C4-2B (cell line): Measurements from ENCODE around the gene ZNF175.

ENCODE experiments used
- ZFX ChIP-seq: fragments of 450-650 bp; IDR thresholded peaks from 2 replicates; pipeline ENCODE4 v1.6.1; 2017
- TF ChIP-seq, protein P1 (sequence below): fragments of 450-650 bp; conservative IDR thresholded peaks from 2 replicates; pipeline ENCODE4 v1.5.1; 2017; ENCODE audit warnings: mild to moderate bottlenecking

DNA sequence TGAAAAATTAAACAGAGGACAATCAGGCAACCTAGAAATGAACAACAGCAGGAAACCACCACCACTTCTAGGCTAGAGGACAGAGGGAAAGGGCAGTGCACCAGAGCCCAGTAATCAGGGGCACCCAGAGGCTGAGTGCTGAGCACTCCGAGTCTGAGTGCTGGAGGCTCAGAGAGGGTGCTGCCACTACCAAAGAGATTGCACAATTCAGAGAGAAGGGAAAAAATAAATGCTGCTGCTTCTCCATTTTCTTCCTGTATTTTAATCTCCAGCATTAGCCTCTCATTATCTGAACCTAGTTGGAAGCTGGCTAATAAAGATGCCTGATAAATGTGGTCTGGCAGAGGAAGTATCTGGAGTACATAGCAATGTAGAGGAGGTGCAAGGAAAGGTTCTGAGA, 11.8 kb upstream of the ZNF175 start:
- TF ChIP-seq, protein P1, sequence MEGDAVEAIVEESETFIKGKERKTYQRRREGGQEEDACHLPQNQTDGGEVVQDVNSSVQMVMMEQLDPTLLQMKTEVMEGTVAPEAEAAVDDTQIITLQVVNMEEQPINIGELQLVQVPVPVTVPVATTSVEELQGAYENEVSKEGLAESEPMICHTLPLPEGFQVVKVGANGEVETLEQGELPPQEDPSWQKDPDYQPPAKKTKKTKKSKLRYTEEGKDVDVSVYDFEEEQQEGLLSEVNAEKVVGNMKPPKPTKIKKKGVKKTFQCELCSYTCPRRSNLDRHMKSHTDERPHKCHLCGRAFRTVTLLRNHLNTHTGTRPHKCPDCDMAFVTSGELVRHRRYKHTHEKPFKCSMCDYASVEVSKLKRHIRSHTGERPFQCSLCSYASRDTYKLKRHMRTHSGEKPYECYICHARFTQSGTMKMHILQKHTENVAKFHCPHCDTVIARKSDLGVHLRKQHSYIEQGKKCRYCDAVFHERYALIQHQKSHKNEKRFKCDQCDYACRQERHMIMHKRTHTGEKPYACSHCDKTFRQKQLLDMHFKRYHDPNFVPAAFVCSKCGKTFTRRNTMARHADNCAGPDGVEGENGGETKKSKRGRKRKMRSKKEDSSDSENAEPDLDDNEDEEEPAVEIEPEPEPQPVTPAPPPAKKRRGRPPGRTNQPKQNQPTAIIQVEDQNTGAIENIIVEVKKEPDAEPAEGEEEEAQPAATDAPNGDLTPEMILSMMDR, result no peak
- TF ChIP-seq ZFX, result no peak
